Measurements from ENCODE around the gene AKAP12.

GRCh38 chr6:151263967-151264366 is 24.2 kb downstream of the AKAP12 start:
- TF ChIP-seq SP1 (IDR thresholded peaks at IDR 0.05) (no peak), CTBP1 (IDR thresholded peaks at IDR 0.05; ENCODE audit: borderline replicate concordance) (no peak), BHLHE40 (IDR thresholded peaks at IDR 0.05; ENCODE audit: borderline replicate concordance) (no peak), ELF4 (IDR thresholded peaks at IDR 0.05) (no peak), SUZ12 (IDR thresholded peaks at IDR 0.05) (no peak), FOXK2 (IDR thresholded peaks at IDR 0.05) (no peak), PKNOX1 (IDR thresholded peaks at IDR 0.05) (no peak), HDGF (IDR thresholded peaks at IDR 0.05; ENCODE audit: borderline replicate concordance) (no peak), ZNF384 (IDR thresholded peaks at IDR 0.05) (no peak), FOXA1 (IDR thresholded peaks at IDR 0.05) (no peak), TARDBP (IDR thresholded peaks at IDR 0.05) (no peak), L3MBTL2 (conservative IDR thresholded peaks at IDR 0.05) (no peak), ARNT (IDR thresholded peaks at IDR 0.05) (no peak), NFRKB (IDR thresholded peaks at IDR 0.05) (no peak)

Measured in HEK293T (cell line).